ENCODE results near the gene FN1.
"Not testable (repeated sequence)": the region's sequence is repeated elsewhere in the genome, so short reads cannot be mapped to it uniquely, and the experiment has no call there.

FN1 gene

DNA sequence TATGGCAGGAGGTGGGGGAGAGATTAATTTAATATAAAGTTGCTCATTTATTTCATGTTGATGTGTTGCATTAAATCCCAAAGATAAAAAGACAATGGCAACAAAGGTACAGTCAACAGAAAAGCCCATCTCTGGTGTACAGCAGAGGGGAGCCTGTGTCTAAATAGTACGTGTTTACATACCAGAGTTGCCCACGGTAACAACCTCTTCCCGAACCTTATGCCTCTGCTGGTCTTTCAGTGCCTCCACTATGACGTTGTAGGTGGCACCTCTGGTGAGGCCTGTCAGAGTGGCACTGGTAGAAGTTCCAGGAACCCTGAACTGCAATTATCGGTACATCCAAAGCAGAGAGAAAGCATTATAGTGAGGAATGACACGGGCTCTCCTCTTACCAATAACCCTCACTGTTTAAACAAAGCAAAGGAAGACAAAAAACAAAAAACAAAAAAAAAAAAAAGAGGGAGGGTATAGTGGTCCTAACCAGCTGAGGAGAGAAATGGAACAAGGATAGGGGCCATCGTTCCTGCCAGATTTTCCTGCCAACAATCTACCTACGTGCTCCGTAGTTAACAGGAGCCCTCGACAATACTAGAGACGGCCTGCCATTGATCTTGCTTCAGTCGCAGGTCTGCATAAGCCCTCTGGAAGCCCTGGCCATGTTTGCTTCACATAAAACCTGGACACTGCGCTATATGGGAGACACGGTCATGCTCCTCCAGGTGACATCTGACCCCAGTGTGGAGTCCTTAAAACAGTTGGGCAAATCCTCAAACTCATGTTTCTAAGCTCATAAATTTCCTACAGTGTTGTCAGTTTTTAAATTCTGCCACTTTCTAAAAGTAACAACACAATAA, 65.5 kb downstream of the FN1 start:
- FAIRE-seq: no peak
- no peak for DNase-seq (ENCODE audit: insufficient read length, low spot score)

DNA sequence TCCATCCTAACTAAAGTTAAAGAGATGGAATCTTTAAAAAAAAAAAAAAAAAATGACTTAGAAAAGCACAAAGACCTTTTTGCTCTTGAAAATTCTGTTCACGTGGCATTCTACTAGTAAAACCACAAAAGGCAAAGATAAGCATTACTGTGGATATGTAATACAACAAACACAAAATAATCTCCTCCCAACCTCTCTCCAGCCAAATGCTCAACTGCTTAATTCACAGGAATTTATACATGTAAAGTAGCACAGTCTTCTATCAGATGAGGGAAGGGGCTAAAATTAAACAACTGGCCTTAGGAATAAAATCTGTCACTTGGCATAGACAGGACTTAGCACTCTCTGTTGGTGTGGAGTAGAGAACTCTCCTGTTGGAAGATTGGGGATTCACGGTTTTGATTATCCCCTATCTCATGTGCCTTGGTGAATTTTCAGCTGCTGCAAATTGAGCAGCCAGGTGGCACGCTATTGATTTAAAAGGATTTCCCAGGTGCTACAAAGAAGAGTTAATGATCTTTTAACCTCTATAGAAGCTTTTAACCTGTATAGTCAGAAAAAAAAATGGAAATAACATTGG, 66.6 kb downstream of the FN1 start:
- DNase-seq (ENCODE audit: insufficient read length, low spot score): no peak

GRCh38 chr2:215368493-215368809, 67.4 kb downstream of the FN1 start:
- DNase-seq (ENCODE audit: insufficient read length, low spot score) (no peak), FAIRE-seq (no peak)

More for the DNA sequence above, 66.6 kb downstream of the FN1 start:
- no peak for FAIRE-seq

DNA sequence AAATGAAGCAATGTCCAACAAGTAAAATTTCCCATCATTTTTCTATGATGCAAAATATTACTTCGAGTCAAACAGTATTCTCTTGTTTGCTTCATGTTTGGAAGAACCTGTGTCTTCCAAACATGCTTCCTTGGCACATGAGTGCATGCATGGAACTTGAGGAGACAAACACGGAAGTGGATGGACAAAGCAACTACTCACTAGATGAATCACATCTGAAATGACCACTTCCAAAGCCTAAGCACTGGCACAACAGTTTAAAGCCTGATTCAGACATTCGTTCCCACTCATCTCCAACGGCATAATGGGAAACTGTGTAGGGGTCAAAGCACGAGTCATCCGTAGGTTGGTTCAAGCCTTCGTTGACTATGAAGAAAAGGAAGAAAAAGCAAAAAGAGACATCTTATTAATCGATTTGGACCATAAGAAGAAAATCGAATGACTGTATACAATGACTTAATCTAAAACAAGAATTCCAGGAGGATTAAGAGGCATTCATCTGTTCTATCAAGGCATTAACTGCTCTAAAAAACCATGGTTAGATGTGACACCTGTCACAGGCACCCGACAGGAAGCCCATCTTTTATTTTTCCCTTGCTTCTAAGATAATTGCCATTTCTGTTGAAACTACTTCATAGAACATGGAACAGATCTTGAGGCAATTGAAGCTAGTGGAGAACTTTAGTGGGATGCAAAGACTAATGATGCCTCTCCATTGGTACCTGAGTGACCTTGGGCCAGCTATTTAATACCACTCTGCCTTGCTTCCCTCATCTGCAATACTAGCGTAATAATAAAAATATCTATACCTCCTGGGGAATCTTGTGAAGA, 68.0 kb downstream of the FN1 start:
- FAIRE-seq (no peak), DNase-seq (ENCODE audit: insufficient read length, low spot score) (no peak)

DNA sequence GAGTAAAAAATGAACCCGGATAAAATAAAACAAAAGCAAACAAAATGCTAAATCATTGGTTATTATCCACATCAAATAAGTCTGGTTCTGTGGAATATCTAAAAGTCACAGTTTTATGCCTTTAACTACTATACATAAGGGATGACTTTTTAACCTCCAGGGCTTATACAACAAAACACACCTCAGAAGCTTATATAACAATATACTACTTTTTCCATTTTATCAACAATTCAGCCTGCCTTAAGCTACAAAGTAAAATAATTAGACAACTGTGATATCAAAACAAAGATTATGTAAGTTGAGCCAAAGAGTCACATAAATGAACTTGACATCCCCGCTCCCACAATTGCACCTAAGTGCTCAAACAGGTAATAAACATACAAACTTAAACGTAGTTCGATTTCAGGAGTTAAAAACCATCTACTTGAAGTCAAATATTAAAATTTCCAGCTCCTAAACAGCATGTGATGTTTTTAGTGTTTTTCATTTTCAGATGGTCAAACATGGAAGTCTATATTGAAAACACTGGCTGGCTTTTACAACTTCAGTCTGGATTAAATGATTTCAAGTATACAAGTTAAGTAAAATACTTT, 69.3 kb downstream of the FN1 start:
- DNase-seq (ENCODE audit: insufficient read length, low spot score) (no peak), FAIRE-seq (no peak)

DNA sequence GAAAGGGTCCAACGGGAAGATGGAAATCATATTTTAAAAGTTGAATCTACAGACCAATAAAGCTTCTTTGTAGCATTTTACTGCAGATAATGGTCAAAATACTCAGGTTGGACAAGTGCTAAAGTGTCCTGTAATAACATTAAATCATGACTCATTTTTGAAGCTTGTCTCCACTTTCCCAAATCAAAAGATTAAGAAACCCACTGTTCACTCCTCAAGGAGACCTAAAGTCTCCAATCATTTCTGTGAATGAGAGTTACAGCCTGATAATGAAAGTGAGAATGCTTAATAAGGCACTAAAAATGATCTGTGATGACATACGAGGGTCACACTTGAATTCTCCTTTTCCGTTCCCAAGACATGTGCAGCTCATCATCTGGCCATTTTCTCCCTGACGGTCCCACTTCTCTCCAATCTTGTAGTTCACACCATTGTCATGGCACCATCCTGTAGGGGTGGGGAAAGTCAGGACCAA, 70.6 kb downstream of the FN1 start:
- DNase-seq (ENCODE audit: insufficient read length, low spot score) (peak; percentile 6), FAIRE-seq (peak; percentile 72)

GRCh38 chr2:215364157-215365155, 71.4 kb downstream of the FN1 start:
- no peak for DNase-seq (ENCODE audit: insufficient read length, low spot score)
- no peak for FAIRE-seq

DNA sequence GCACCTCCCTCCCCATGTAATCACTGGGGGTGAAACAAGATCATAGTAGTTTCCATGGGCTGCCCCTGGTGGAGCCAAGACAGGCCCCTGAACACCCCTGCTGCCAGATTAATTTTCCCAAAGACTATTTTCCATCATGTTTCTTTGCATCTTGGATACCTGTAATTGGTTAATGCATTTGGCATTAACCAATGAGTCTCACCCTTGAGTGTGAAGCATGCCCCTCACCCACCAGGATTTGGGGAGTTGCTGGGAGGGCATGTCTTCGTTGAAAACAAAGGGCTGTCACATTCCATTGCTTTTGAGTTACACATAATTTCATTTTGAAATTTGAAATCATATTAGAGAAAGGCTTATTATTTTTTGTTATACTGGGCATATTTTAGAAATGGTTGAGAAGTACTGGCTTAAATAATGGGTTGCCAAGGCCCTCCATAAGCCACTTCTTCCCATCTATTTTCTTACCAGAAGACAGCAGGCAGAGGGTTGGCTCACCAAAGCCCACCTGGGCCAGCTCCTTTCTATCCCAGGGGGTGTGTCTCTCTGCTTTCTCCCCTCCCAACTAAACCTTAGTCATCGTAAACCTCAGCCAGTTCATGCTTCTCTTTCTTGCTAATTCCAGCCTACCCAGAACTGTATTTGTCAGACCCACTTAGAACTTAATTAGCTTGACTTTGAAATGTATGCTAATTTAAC, 72.3 kb downstream of the FN1 start:
- FAIRE-seq (no peak), DNase-seq (ENCODE audit: insufficient read length, low spot score) (no peak)

DNA sequence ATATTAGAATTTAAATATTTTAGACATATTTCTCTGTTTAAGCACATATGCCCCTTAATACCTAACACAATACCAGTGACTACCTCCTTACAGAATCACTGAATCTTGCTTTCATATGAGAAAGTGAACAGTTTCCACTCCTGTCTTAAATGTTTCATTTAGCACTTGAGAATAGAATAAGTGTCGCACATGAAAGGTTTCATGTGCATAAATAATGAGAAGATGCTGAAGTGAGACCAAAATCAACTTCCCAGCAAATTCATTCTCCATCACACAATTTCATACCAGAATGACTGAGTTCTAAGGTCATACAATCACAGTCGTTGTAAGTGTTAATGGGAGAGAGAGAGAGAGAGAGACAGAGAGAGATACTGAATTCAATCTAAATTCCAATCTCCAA, 72.8 kb downstream of the FN1 start:
- FAIRE-seq (no peak), DNase-seq (ENCODE audit: insufficient read length, low spot score) (no peak)

- FAIRE-seq: no peak
Observed at GRCh38 chr2:215362562-215362904, 73.3 kb downstream of the FN1 start.

GRCh38 chr2:215361876-215362561, 73.8 kb downstream of the FN1 start:
- FAIRE-seq (no peak), DNase-seq (ENCODE audit: insufficient read length, low spot score) (no peak)

More at GRCh38 chr2:215362562-215362904, 73.3 kb downstream of the FN1 start:
- no peak for DNase-seq (ENCODE audit: insufficient read length, low spot score)

DNA sequence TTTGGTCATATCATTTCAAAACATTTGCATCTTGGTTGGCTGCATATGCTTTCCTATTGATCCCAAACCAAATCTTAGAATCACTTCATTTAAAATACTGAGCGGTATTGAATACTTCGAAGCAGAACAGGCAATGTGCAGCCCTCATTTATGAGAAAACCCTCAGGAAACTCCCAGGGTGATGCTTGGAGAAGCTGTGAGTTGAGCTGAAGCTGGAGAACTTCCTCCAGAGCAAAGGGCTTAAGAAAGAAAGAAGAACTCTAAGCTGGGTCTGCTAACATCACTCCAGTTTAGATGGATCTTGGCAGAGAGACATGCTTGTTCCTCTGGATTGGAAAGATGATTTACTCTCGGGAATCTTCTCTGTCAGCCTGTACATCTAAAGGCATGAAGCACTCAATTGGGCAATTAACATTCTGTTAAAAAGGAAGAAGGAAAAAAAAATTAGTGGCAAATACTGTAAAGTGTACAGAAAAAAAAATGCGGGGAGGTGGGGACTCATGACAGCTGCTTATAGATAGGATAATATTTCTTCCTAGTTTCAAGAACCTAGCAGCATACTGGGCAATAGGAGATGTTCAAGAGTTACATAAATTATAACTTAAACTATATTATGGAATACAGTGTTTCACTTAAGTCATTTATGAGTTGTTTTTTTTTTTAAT, 74.5 kb downstream of the FN1 start:
- FAIRE-seq: no peak
- no peak for DNase-seq (ENCODE audit: insufficient read length, low spot score)

- DNase-seq (ENCODE audit: insufficient read length, low spot score) (no peak), FAIRE-seq (no peak)
Observed at GRCh38 chr2:215360596-215360995, 75.3 kb downstream of the FN1 start.

DNA sequence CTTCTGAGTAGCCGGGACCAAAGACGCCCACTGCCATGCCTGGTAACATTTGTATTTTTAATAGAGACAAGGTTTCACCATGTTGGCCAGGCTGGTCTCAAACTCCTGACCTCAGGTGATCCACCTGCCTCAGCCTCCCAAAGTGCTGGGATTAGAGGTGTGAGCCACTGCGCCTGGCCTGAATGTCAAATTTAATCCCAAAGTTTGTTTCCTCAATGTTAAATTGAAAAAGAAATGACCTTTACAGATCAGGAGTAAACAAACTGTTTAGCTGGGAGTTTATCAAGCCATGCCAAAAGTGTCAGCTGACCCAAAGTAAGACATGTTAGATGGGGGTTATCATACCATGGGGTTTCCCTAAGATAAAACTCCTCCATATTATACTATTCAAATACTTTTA, 75.8 kb downstream of the FN1 start:
- FAIRE-seq; DNase-seq (ENCODE audit: insufficient read length, low spot score): not testable (repeated sequence)

DNA sequence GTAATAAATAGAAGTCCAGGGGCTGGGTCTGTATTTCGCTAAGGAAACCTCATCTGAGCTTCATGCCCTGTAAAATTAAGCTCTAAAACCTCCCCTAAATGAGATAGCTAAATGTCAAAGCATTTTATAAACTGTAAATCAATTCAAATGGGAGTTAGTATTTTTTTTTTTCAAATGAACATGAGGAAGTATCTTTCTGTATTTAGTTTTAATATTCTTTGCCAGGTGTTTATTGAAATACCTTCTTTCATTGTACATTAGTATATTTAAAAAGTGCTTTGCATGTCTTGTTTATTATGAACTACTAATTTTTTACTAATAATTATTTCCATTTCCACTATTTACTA, 76.3 kb downstream of the FN1 start:
- FAIRE-seq: no peak

GRCh38 chr2:215358891-215359575, 76.8 kb downstream of the FN1 start:
- FAIRE-seq: no peak
- DNase-seq (ENCODE audit: insufficient read length, low spot score): no peak

More for the DNA sequence above, 76.3 kb downstream of the FN1 start:
- DNase-seq (ENCODE audit: insufficient read length, low spot score): no peak

GRCh38 chr2:215358312-215358845, 77.5 kb downstream of the FN1 start:
- DNase-seq (ENCODE audit: insufficient read length, low spot score): no peak
- FAIRE-seq: no peak

Data from GM19239 (cell line).